PC-9 (cell line): Measurements from ENCODE around the gene SCRN3.

Source experiments
- CTCF ChIP-seq: fragments of 200-600 bp; sonication (generic); conservative IDR thresholded peaks from 2 replicates; pipeline ENCODE4 v1.6.1; 2017; ENCODE audit warnings: mixed run types, antibody characterized with exemption, mild to moderate bottlenecking, moderate library complexity
- EZH2 ChIP-seq: fragments of 200-600 bp; sonication (generic); IDR thresholded peaks from 2 replicates; pipeline ENCODE4 v1.8.0; 2017; ENCODE audit warnings: antibody characterized with exemption, low read depth

GRCh38 chr2:174383796-174384195 lies 11.7 kb upstream of the SCRN3 start:
- TF ChIP-seq CTCF = no peak
- TF ChIP-seq EZH2 = no peak
